Right lobe of liver (tissue), 6 donors: Measurements from ENCODE around the gene C11orf54. TPM values are rescaled to one million over a fixed set of nuclear protein-coding genes. Genes with fewer than 3 reads are reported as not detected.

Source experiments
- ATAC-seq, 4 donors: fragments of 200-7000 bp; cut with Tn5 transposase; one replicate each; pipeline ENCODE4 v1.9.1; 2020; ENCODE audit warnings: mild to moderate bottlenecking in 4 of 4, moderate library complexity in 4 of 4
- DNase-seq, 3 donors: peaks; one replicate each; pipeline ENCODE4 v3.0.0-alpha.2; 2020
- H3K27ac ChIP-seq, 3 donors: fragments of 200-600 bp; one replicate each; pipeline ENCODE4 v1.8.0; 2022
- H3K27me3 ChIP-seq, 2 donors: fragments of 200-600 bp; one replicate each; pipeline ENCODE4 v1.8.0; 2022
- H3K36me3 ChIP-seq, 4 donors: fragments of 200-600 bp; sonication (generic) in 1 of 4; one replicate each; pipeline versions ENCODE4 v1.5.1 to v1.8.0; 2017 to 2022; ENCODE audit warnings: control low read depth in 1 of 4
- H3K4me1 ChIP-seq, 4 donors: fragments of 200-600 bp; sonication (generic) in 1 of 4; one replicate each; pipeline versions ENCODE4 v1.5.1 to v1.8.0; 2017 to 2022; ENCODE audit warnings: control low read depth in 1 of 4
- H3K4me3 ChIP-seq, 3 donors: fragments of 200-600 bp; one replicate each; pipeline ENCODE4 v1.8.0; 2022
- H3K9me3 ChIP-seq, 4 donors: fragments of 200-600 bp; sonication (generic) in 1 of 4; one replicate each; pipeline versions ENCODE4 v1.5.1 to v1.8.0; 2017 to 2022; ENCODE audit warnings: control low read depth in 1 of 4
- POLR2A ChIP-seq: fragments of 450-650 bp; IDR thresholded peaks from one replicate; pipeline ENCODE4 v1.6.1; 2017; ENCODE audit warnings: antibody characterized with exemption, mild to moderate bottlenecking
- WGBS: methylation state at CpG from one replicate; pipeline ENCODE4 v1.1.6; 2018; ENCODE audit warnings: low coverage, low lambda C conversion rate; ENCODE audit not compliant: insufficient coverage; ENCODE audit errors: missing lambda C conversion rate; 5-methylcytosine and 5-hydroxymethylcytosine counted together
- intact Hi-C, 2 donors: fragments of 100-400 bp; cut with DNase I; formaldehyde crosslinking; loops; one replicate each; pipeline versions ENCODE4 v1.11.2 to v1.14.1; 2022
- total RNA-seq, 6 experiments: library from RNA; depleted of rRNA in 2 of 6; stranded (reverse); fragments of >200 nt in 2 of 6; fragmentation: NEBNext Ultra II Directional in 3 of 6; extraction: Animal tissue kit (Norgen Biotek cat#: 25700) in 3 of 6; gene quantifications; one replicate each; pipeline versions ENCODE4 v1.1.0 to v1.2.4, GENCODE V29; 2016 to 2023
- TF ChIP-seq, protein P1 (sequence below), 4 donors: fragments of 200-600 bp in 3 of 4; fragments of 450-650 bp in 1 of 4; IDR thresholded peaks; one replicate each; pipeline versions ENCODE4 v1.5.1 to v1.8.0; 2016 to 2022; ENCODE audit warnings: antibody characterized with exemption in 4 of 4, mild to moderate bottlenecking in 2 of 4
- donor health status: DM: no; HTN: yes; CAD: no.
- donor health status: DM: no; HTN: no; CAD: no.
- donor health status: DM: no; HTN: no; CAD: no.
- donor health status: DM: no; HTN: yes; CAD: no.
- donor health status: DM: no; HTN: yes; CAD: no.

C11orf54 gene
- total RNA-seq, 6 experiments from 2014 or later = 79.9 to 204 (median 124) TPM

DNA sequence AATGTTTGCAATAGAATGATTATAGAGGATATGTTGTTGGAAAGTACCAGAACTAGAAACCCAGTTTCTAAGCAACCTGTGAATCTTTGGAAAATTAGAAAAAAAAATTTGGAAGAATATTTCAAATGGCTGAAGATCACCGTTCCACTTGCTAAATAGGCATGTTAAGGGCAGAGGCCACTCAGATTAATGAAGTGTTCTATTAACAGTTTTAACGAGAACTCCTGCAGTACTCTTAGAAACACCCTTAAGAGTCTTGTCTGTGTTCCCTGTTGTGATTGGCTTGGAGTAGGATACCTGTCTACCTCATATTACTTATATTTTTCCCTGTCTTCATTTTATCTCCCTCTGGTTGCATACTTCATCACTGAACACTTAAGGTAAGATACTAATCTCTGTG lies 4.6 kb downstream of the C11orf54 start:
- H3K9me3 ChIP-seq = no peaks in the 10 kb centered on the region
- peaks cover 0 to 14% (median 4%) of the 10 kb centered on the region in 4 donors for H3K36me3 ChIP-seq
- no peak for TF ChIP-seq POLR2A
- TF ChIP-seq, protein P1, sequence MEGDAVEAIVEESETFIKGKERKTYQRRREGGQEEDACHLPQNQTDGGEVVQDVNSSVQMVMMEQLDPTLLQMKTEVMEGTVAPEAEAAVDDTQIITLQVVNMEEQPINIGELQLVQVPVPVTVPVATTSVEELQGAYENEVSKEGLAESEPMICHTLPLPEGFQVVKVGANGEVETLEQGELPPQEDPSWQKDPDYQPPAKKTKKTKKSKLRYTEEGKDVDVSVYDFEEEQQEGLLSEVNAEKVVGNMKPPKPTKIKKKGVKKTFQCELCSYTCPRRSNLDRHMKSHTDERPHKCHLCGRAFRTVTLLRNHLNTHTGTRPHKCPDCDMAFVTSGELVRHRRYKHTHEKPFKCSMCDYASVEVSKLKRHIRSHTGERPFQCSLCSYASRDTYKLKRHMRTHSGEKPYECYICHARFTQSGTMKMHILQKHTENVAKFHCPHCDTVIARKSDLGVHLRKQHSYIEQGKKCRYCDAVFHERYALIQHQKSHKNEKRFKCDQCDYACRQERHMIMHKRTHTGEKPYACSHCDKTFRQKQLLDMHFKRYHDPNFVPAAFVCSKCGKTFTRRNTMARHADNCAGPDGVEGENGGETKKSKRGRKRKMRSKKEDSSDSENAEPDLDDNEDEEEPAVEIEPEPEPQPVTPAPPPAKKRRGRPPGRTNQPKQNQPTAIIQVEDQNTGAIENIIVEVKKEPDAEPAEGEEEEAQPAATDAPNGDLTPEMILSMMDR (IDR thresholded peaks at IDR 0.05) = no peak
- 7% methylated on average over 2 of the region's 2 CpGs for WGBS
- intact Hi-C loops = no loop called here
- DNase-seq (no peak), ATAC-seq (peak in 2 of 4 donors; percentile 37 to 49)
- no peaks in the 10 kb centered on the region for H3K27me3 ChIP-seq
- H3K4me3 ChIP-seq = peak overlapping the region in 2 of 3 donors; percentile 29 to 42
- peaks cover 0 to 38% (median 11%) of the 10 kb centered on the region in 4 donors for H3K4me1 ChIP-seq
- peak overlapping the region; percentile 41 to 97 (median 76) for H3K27ac ChIP-seq

DNA sequence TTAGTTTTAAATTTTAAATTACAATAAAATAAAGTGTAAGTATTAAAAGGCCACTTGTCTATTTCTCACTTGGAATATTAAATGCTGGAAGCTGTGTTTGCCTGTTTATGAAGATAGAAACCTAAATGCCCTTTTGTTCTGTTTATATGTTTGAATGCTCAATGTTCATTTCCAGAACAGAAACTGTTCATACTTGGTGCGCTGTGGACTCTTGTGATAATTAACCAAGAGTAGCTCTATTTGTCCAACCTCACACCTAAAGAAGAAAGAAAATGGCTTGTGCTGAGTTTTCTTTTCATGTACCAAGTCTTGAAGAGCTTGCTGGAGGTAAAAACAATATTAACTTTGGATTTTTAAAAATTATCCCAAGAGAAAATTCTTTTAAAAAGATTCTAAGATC lies 5.7 kb downstream of the C11orf54 start:
- H3K9me3 ChIP-seq = no peaks in the 10 kb centered on the region
- peaks cover 0 to 38% (median 11%) of the 10 kb centered on the region in 4 donors for H3K4me1 ChIP-seq
- no peak for TF ChIP-seq POLR2A
- TF ChIP-seq, protein P1 (IDR thresholded peaks at IDR 0.05) = no peak
- WGBS = 23% methylated on average over 1 of the region's 1 CpG
- peak overlapping the region in 2 of 3 donors; percentile 76 to 97 for H3K27ac ChIP-seq
- H3K36me3 ChIP-seq = peaks cover 0 to 16% (median 4%) of the 10 kb centered on the region in 4 donors
- intact Hi-C loops = no loop called here
- peak overlapping the region in 2 of 3 donors; percentile 29 to 42 for H3K4me3 ChIP-seq
- ATAC-seq (peak; percentile 55 to 65 (median 60)), DNase-seq (no peak)
- no peaks in the 10 kb centered on the region for H3K27me3 ChIP-seq

DNA sequence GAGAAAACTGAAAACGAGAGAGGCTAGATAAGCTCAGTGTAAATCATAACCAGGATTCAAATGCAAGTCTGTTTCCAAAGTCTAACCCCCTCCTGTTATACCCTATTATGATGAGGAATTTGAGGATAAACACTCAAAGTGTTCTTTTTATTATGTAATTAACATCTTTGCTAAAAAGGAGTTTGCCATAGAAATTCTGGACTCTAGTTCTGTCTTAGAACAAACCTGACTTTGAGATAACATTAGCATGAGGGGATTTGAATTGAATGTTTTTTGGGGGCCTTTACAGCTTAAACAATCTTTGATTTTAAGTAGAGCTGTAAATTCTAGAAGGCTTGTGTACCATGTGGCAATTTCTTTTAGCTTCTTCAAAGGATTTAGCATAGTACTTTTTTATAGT lies 9.5 kb downstream of the C11orf54 start:
- intact Hi-C loops = no loop called here
- H3K9me3 ChIP-seq = no peaks in the 10 kb centered on the region
- peaks cover 0 to 42% (median 13%) of the 10 kb centered on the region in 4 donors for H3K36me3 ChIP-seq
- WGBS = 93% methylated on average over 1 of the region's 1 CpG
- H3K4me3 ChIP-seq = no peak overlapping the region
- peaks cover 0 to 18% (median 0%) of the 10 kb centered on the region in 4 donors for H3K4me1 ChIP-seq
- ATAC-seq (no peak), DNase-seq (no peak)
- no peak overlapping the region for H3K27ac ChIP-seq
- no peaks in the 10 kb centered on the region for H3K27me3 ChIP-seq
- TF ChIP-seq POLR2A = no peak
- TF ChIP-seq, protein P1 (IDR thresholded peaks at IDR 0.05) = no peak

DNA sequence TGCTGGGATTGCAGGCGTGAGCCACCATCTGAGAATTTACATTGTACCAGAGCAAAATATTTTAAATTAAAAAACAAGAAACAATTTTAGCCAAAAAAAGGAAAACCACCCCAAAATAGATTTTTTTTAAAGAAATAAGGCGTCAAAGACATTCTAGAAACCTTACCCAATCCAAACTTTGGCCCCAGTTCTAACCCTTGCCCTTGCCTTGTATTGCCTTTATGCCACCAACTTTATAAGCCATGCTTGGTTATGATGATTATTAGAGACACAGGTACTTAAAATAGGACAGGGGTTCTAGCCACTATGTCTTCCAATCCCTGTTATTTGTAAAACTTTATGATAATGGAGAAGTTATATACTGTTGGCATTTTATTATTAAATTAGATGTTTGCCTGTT lies 11.8 kb downstream of the C11orf54 start:
- DNase-seq (no peak), ATAC-seq (peak in 1 of 4 donors; percentile 39)
- H3K27ac ChIP-seq = no peak overlapping the region
- peaks cover 0 to 16% (median 0%) of the 10 kb centered on the region in 4 donors for H3K4me1 ChIP-seq
- H3K27me3 ChIP-seq = no peaks in the 10 kb centered on the region
- WGBS = 71% methylated on average over 2 of the region's 2 CpGs
- peaks cover 0 to 65% (median 27%) of the 10 kb centered on the region in 4 donors for H3K36me3 ChIP-seq
- intact Hi-C loops = no loop called here
- no peak overlapping the region for H3K4me3 ChIP-seq
- H3K9me3 ChIP-seq = no peaks in the 10 kb centered on the region
- no peak for TF ChIP-seq POLR2A
- TF ChIP-seq, protein P1 (IDR thresholded peaks at IDR 0.05) = no peak

DNA sequence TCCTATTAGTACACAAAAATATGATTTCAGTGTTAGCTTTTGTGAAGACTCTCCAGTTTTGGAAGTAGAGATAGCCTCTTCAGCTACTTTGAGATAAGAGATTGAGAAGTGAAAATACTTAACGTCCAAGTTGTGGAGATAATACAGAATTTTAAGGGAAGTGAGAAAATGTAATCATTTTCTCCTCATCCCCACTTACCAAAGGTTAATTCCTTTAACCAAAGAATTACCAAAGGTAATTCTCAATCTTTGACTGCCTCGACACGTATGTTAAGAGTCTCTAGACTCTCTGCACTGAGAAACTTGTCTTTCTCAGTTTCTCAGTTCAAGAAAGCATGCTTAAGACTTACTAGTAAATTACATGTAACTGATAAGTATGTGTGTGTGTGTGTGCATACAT lies 15.3 kb downstream of the C11orf54 start:
- Histone ChIP-seq H3K27ac (no peak overlapping the region), H3K4me1 (no peaks in the 10 kb centered on the region), H3K27me3 (no peaks in the 10 kb centered on the region), H3K4me3 (no peak overlapping the region), H3K36me3 (peaks cover 0 to 83% (median 40%) of the 10 kb centered on the region in 4 donors), H3K9me3 (no peaks in the 10 kb centered on the region)
- ATAC-seq (no peak), DNase-seq (no peak)
- 74% methylated on average over 3 of the region's 3 CpGs for WGBS
- intact Hi-C loops = no loop called here
- TF ChIP-seq, protein P1 (IDR thresholded peaks at IDR 0.05) = no peak
- no peak for TF ChIP-seq POLR2A
